Measurements from ENCODE around the gene XKR8.
"Not testable (repeated sequence)": the region's sequence is repeated elsewhere in the genome, so short reads cannot be mapped to it uniquely, and the experiment has no call there.

XKR8 gene

GRCh38 chr1:27990920-27991537 is 31.3 kb downstream of the XKR8 start:
- no peaks in the 10 kb centered on the region for H3K9me3 ChIP-seq (ENCODE audit: insufficient read depth, low read length)
- H3K4me2 ChIP-seq (ENCODE audit: low read length), result no peak overlapping the region
- H3K27me3 ChIP-seq (ENCODE audit: low read depth, low read length), result no peaks in the 10 kb centered on the region
- no peaks in the 10 kb centered on the region for H4K20me1 ChIP-seq (ENCODE audit: insufficient read depth, low read length)
- H3K27ac ChIP-seq (ENCODE audit: low read length), result no peak overlapping the region
- H3K4me1 ChIP-seq (ENCODE audit: low read length), result no peaks in the 10 kb centered on the region
- no peak overlapping the region for H3K4me3 ChIP-seq (ENCODE audit: low read length)
- H2AFZ ChIP-seq (ENCODE audit: low read depth, low read length), result no peak overlapping the region
- H3K79me2 ChIP-seq (ENCODE audit: low read length), result no peaks in the 10 kb centered on the region
- TF ChIP-seq CTCF (IDR thresholded peaks at IDR 0.05; ENCODE audit: low read depth, low read length) (no peak), EZH2phosphoT487 (IDR thresholded peaks at IDR 0.05; ENCODE audit: low read depth) (no peak)
- H3K36me3 ChIP-seq (replicated peaks; ENCODE audit: low read depth, low read length), result peaks cover 12% of the 10 kb centered on the region
- H3K9ac ChIP-seq (ENCODE audit: low read length), result no peak overlapping the region

GRCh38 chr1:27992276-27992675 is 32.5 kb downstream of the XKR8 start:
- no peaks in the 10 kb centered on the region for H3K9me3 ChIP-seq (ENCODE audit: insufficient read depth, low read length)
- no peak overlapping the region for H3K9ac ChIP-seq (ENCODE audit: low read length)
- peaks cover 11% of the 10 kb centered on the region for H3K36me3 ChIP-seq (replicated peaks; ENCODE audit: low read depth, low read length)
- H4K20me1 ChIP-seq (ENCODE audit: insufficient read depth, low read length), result no peaks in the 10 kb centered on the region
- TF ChIP-seq EZH2phosphoT487 (IDR thresholded peaks at IDR 0.05; ENCODE audit: low read depth) (no peak), CTCF (IDR thresholded peaks at IDR 0.05; ENCODE audit: low read depth, low read length) (no peak)
- H3K79me2 ChIP-seq (ENCODE audit: low read length), result no peaks in the 10 kb centered on the region
- no peak overlapping the region for H2AFZ ChIP-seq (ENCODE audit: low read depth, low read length)
- H3K4me3 ChIP-seq (ENCODE audit: low read length), result no peak overlapping the region
- no peaks in the 10 kb centered on the region for H3K4me1 ChIP-seq (ENCODE audit: low read length)
- no peak overlapping the region for H3K27ac ChIP-seq (ENCODE audit: low read length)
- no peak overlapping the region for H3K4me2 ChIP-seq (ENCODE audit: low read length)
- no peaks in the 10 kb centered on the region for H3K27me3 ChIP-seq (ENCODE audit: low read depth, low read length)

GRCh38 chr1:27993241-27993640 is 33.5 kb downstream of the XKR8 start:
- TF ChIP-seq CTCF (IDR thresholded peaks at IDR 0.05; ENCODE audit: low read depth, low read length) (no peak), EZH2phosphoT487 (IDR thresholded peaks at IDR 0.05; ENCODE audit: low read depth) (no peak)
- Histone ChIP-seq H3K4me1 (ENCODE audit: low read length) (no peaks in the 10 kb centered on the region), H3K4me3 (ENCODE audit: low read length) (no peak overlapping the region), H4K20me1 (ENCODE audit: insufficient read depth, low read length) (no peaks in the 10 kb centered on the region), H3K79me2 (ENCODE audit: low read length) (no peaks in the 10 kb centered on the region), H3K4me2 (ENCODE audit: low read length) (no peak overlapping the region), H3K27me3 (ENCODE audit: low read depth, low read length) (no peaks in the 10 kb centered on the region), H3K9me3 (ENCODE audit: insufficient read depth, low read length) (no peaks in the 10 kb centered on the region), H2AFZ (ENCODE audit: low read depth, low read length) (no peak overlapping the region), H3K36me3 (replicated peaks; ENCODE audit: low read depth, low read length) (peaks cover 8% of the 10 kb centered on the region), H3K27ac (ENCODE audit: low read length) (no peak overlapping the region), H3K9ac (ENCODE audit: low read length) (no peak overlapping the region)

DNA sequence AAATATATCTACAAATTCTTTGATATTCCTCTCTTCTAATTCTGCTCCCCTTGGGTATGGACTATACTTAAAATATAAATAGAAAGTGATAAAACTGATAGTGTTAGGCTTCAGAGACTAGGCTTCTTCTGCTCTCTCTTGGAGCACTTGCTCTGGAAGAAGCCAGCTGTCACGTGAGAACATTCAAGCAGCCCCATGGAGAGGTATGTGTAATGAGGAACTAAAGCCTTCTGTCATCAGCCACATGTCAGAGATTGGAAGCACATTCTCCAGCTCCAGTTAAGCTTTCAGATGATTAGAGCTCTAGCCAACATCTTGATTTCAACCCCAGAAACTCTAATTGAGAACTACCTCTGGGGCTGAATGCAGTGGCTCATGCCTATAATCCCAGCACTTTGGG is 34.3 kb downstream of the XKR8 start:
- no peak for TF ChIP-seq EZH2phosphoT487 (IDR thresholded peaks at IDR 0.05; ENCODE audit: low read depth)
- TF ChIP-seq CTCF (IDR thresholded peaks at IDR 0.05; ENCODE audit: low read depth, low read length), result no peak
- H3K9ac ChIP-seq (ENCODE audit: low read length), result no peak overlapping the region
- H2AFZ ChIP-seq (ENCODE audit: low read depth, low read length), result no peak overlapping the region
- H3K27ac ChIP-seq (ENCODE audit: low read length), result no peak overlapping the region
- peaks cover 3% of the 10 kb centered on the region for H3K36me3 ChIP-seq (replicated peaks; ENCODE audit: low read depth, low read length)
- H3K79me2 ChIP-seq (ENCODE audit: low read length), result no peaks in the 10 kb centered on the region
- H3K4me3 ChIP-seq (ENCODE audit: low read length), result no peak overlapping the region
- no peaks in the 10 kb centered on the region for H3K9me3 ChIP-seq (ENCODE audit: insufficient read depth, low read length)
- H3K27me3 ChIP-seq (ENCODE audit: low read depth, low read length), result no peaks in the 10 kb centered on the region
- H4K20me1 ChIP-seq (ENCODE audit: insufficient read depth, low read length), result no peaks in the 10 kb centered on the region
- H3K4me1 ChIP-seq (ENCODE audit: low read length), result no peaks in the 10 kb centered on the region
- H3K4me2 ChIP-seq (ENCODE audit: low read length), result no peak overlapping the region

- H3K4me3 ChIP-seq (ENCODE audit: low read length); H3K4me2 ChIP-seq (ENCODE audit: low read length); H2AFZ ChIP-seq (ENCODE audit: low read depth, low read length); H3K9ac ChIP-seq (ENCODE audit: low read length); H3K79me2 ChIP-seq (ENCODE audit: low read length); H3K36me3 ChIP-seq (replicated peaks; ENCODE audit: low read depth, low read length); H4K20me1 ChIP-seq (ENCODE audit: insufficient read depth, low read length); H3K9me3 ChIP-seq (ENCODE audit: insufficient read depth, low read length); H3K27ac ChIP-seq (ENCODE audit: low read length); H3K4me1 ChIP-seq (ENCODE audit: low read length); H3K27me3 ChIP-seq (ENCODE audit: low read depth, low read length): not testable (repeated sequence)
These were observed 34.8 kb downstream of the XKR8 start for GRCh38 chr1:27994526-27994925.

All from OCI-LY3 (cell line).